ENCODE measurements around the gene PACSIN2.

Gene PACSIN2

GRCh38 chr22:42820045-42820763, 194.7 kb downstream of the PACSIN2 start:
- TF ChIP-seq EZH2 (IDR thresholded peaks at IDR 0.05; ENCODE audit: borderline replicate concordance, low read depth, low read length, severe bottlenecking) (no peak), CTCF (IDR thresholded peaks at IDR 0.05; ENCODE audit: borderline replicate concordance, extremely low read depth, low read length, poor library complexity, severe bottlenecking) (peak; percentile 53)
- no peak overlapping the region for H3K9ac ChIP-seq (ENCODE audit: low read depth, low read length)
- H2AFZ ChIP-seq (ENCODE audit: low read depth, low read length) = no peak overlapping the region

More at GRCh38 chr22:42820045-42820763, 194.7 kb downstream of the PACSIN2 start:
- no peaks in the 10 kb centered on the region for H3K4me1 ChIP-seq (ENCODE audit: insufficient read depth, low read length)
- H3K36me3 ChIP-seq (ENCODE audit: insufficient read depth, low read length) = peaks cover 70% of the 10 kb centered on the region
- no peaks in the 10 kb centered on the region for H3K9me3 ChIP-seq (ENCODE audit: insufficient read depth, low read length, severe bottlenecking)
- H3K27me3 ChIP-seq (ENCODE audit: insufficient read depth, low read length, poor library complexity) = no peaks in the 10 kb centered on the region
- ATAC-seq (ENCODE audit: insufficient read depth, low read depth) (no peak), DNase-seq (no peak)
- H3K4me2 ChIP-seq (ENCODE audit: insufficient read depth, low read length) = no peak overlapping the region
- H3K27ac ChIP-seq (ENCODE audit: low read length) = no peak overlapping the region
- no peaks in the 10 kb centered on the region; the same call in 1 of the 2 replicates for H4K20me1 ChIP-seq (ENCODE audit: insufficient read depth, low read length)
- no peaks in the 10 kb centered on the region for H3K79me2 ChIP-seq (ENCODE audit: insufficient read depth, low read length)
- H3K4me3 ChIP-seq (ENCODE audit: low read depth in 1 of 2, low read length in 2 of 2) = no peak overlapping the region
